Activated naive CD8-positive, alpha-beta T cell (primary cell): ENCODE measurements around the gene UBE2H.
"Not testable (repeated sequence)": the region's sequence is repeated elsewhere in the genome, so short reads cannot be mapped to it uniquely, and the experiment has no call there.

ENCODE experiments used
- H3K27ac Mint-ChIP-seq: one replicate; pipeline ENCODE4 v1.8.0; 2021; ENCODE audit warnings: mixed read lengths
- H3K27me3 Mint-ChIP-seq: one replicate; pipeline ENCODE4 v1.8.0; 2021; ENCODE audit warnings: mixed read lengths
- H3K36me3 Mint-ChIP-seq: one replicate; pipeline ENCODE4 v1.8.0; 2021; ENCODE audit warnings: mixed read lengths
- H3K4me1 Mint-ChIP-seq: one replicate; pipeline ENCODE4 v1.8.0; 2021; ENCODE audit warnings: low read depth, mixed read lengths
- H3K4me3 Mint-ChIP-seq: one replicate; pipeline ENCODE4 v1.8.0; 2021; ENCODE audit warnings: mild to moderate bottlenecking, mixed read lengths
- H3K9me3 Mint-ChIP-seq: one replicate; pipeline ENCODE4 v1.8.0; 2021; ENCODE audit warnings: low read depth, mixed read lengths

UBE2H gene

GRCh38 chr7:129824291-129825208, 128.2 kb downstream of the UBE2H start:
- peaks cover 7% of the 10 kb centered on the region for H3K4me1 Mint-ChIP-seq
- peaks cover 1% of the 10 kb centered on the region for H3K27me3 Mint-ChIP-seq
- no peaks in the 10 kb centered on the region for H3K9me3 Mint-ChIP-seq
- no peak overlapping the region for H3K27ac Mint-ChIP-seq
- peak overlapping the region; percentile 86 for H3K4me3 Mint-ChIP-seq
- no peaks in the 10 kb centered on the region for H3K36me3 Mint-ChIP-seq

GRCh38 chr7:129823143-129823542, 129.6 kb downstream of the UBE2H start:
- H3K9me3 Mint-ChIP-seq, H3K4me3 Mint-ChIP-seq: not testable (repeated sequence)

GRCh38 chr7:129821476-129821875, 131.3 kb downstream of the UBE2H start:
- H3K4me1 Mint-ChIP-seq: peaks cover 5% of the 10 kb centered on the region
- peaks cover 5% of the 10 kb centered on the region for H3K36me3 Mint-ChIP-seq
- peaks cover 13% of the 10 kb centered on the region for H3K9me3 Mint-ChIP-seq
- peaks cover 1% of the 10 kb centered on the region for H3K27me3 Mint-ChIP-seq
- no peak overlapping the region for H3K27ac Mint-ChIP-seq
- no peak overlapping the region for H3K4me3 Mint-ChIP-seq

More at GRCh38 chr7:129823143-129823542, 129.6 kb downstream of the UBE2H start:
- H3K4me1 Mint-ChIP-seq, H3K27ac Mint-ChIP-seq, H3K27me3 Mint-ChIP-seq, H3K36me3 Mint-ChIP-seq: not testable (repeated sequence)

- H3K36me3 Mint-ChIP-seq: peaks cover 5% of the 10 kb centered on the region
Observed at GRCh38 chr7:129816742-129817141, 136.0 kb downstream of the UBE2H start.

GRCh38 chr7:129807863-129808262, 144.9 kb downstream of the UBE2H start:
- Mint-ChIP-seq H3K9me3 (no peaks in the 10 kb centered on the region), H3K36me3 (no peaks in the 10 kb centered on the region), H3K27ac (no peak overlapping the region), H3K27me3 (peaks cover 3% of the 10 kb centered on the region), H3K4me1 (no peaks in the 10 kb centered on the region), H3K4me3 (no peak overlapping the region)

More at GRCh38 chr7:129816742-129817141, 136.0 kb downstream of the UBE2H start:
- H3K27me3 Mint-ChIP-seq: peaks cover 3% of the 10 kb centered on the region
- no peaks in the 10 kb centered on the region for H3K4me1 Mint-ChIP-seq
- no peak overlapping the region for H3K4me3 Mint-ChIP-seq
- no peak overlapping the region for H3K27ac Mint-ChIP-seq
- peaks cover 13% of the 10 kb centered on the region for H3K9me3 Mint-ChIP-seq

GRCh38 chr7:129804890-129805719, 147.7 kb downstream of the UBE2H start:
- Mint-ChIP-seq H3K27ac (no peak overlapping the region), H3K9me3 (no peaks in the 10 kb centered on the region), H3K27me3 (no peaks in the 10 kb centered on the region), H3K4me1 (no peaks in the 10 kb centered on the region), H3K4me3 (no peak overlapping the region), H3K36me3 (no peaks in the 10 kb centered on the region)

GRCh38 chr7:129804111-129804889, 148.5 kb downstream of the UBE2H start:
- no peaks in the 10 kb centered on the region for H3K4me1 Mint-ChIP-seq
- H3K9me3 Mint-ChIP-seq: no peaks in the 10 kb centered on the region
- no peak overlapping the region for H3K4me3 Mint-ChIP-seq
- no peak overlapping the region for H3K27ac Mint-ChIP-seq
- no peaks in the 10 kb centered on the region for H3K27me3 Mint-ChIP-seq
- no peaks in the 10 kb centered on the region for H3K36me3 Mint-ChIP-seq

GRCh38 chr7:129803546-129804081, 149.1 kb downstream of the UBE2H start:
- Mint-ChIP-seq H3K9me3 (no peaks in the 10 kb centered on the region), H3K27me3 (no peaks in the 10 kb centered on the region), H3K27ac (no peak overlapping the region), H3K4me3 (no peak overlapping the region), H3K4me1 (no peaks in the 10 kb centered on the region), H3K36me3 (no peaks in the 10 kb centered on the region)

GRCh38 chr7:129801882-129802281, 150.9 kb downstream of the UBE2H start:
- H3K27ac Mint-ChIP-seq: no peak overlapping the region
- H3K4me3 Mint-ChIP-seq: no peak overlapping the region
- H3K9me3 Mint-ChIP-seq: no peaks in the 10 kb centered on the region
- H3K36me3 Mint-ChIP-seq: no peaks in the 10 kb centered on the region
- no peaks in the 10 kb centered on the region for H3K4me1 Mint-ChIP-seq
- no peaks in the 10 kb centered on the region for H3K27me3 Mint-ChIP-seq

- Mint-ChIP-seq H3K27ac (no peak overlapping the region), H3K27me3 (no peaks in the 10 kb centered on the region), H3K4me1 (no peaks in the 10 kb centered on the region), H3K9me3 (no peaks in the 10 kb centered on the region), H3K4me3 (no peak overlapping the region), H3K36me3 (no peaks in the 10 kb centered on the region)
Observed at GRCh38 chr7:129800901-129801300, 151.9 kb downstream of the UBE2H start.

- Mint-ChIP-seq H3K4me1 (no peaks in the 10 kb centered on the region), H3K36me3 (no peaks in the 10 kb centered on the region), H3K4me3 (no peak overlapping the region), H3K27me3 (no peaks in the 10 kb centered on the region), H3K27ac (no peak overlapping the region), H3K9me3 (no peaks in the 10 kb centered on the region)
Observed at GRCh38 chr7:129799350-129799955, 153.3 kb downstream of the UBE2H start.

GRCh38 chr7:129798616-129799349, 154.0 kb downstream of the UBE2H start:
- H3K36me3 Mint-ChIP-seq: no peaks in the 10 kb centered on the region
- H3K27me3 Mint-ChIP-seq: no peaks in the 10 kb centered on the region
- no peaks in the 10 kb centered on the region for H3K4me1 Mint-ChIP-seq
- no peaks in the 10 kb centered on the region for H3K9me3 Mint-ChIP-seq
- H3K4me3 Mint-ChIP-seq: no peak overlapping the region
- H3K27ac Mint-ChIP-seq: no peak overlapping the region

- Mint-ChIP-seq H3K36me3 (no peaks in the 10 kb centered on the region), H3K4me3 (no peak overlapping the region), H3K9me3 (no peaks in the 10 kb centered on the region), H3K27ac (no peak overlapping the region), H3K27me3 (no peaks in the 10 kb centered on the region), H3K4me1 (no peaks in the 10 kb centered on the region)
Observed at GRCh38 chr7:129797214-129797789, 155.5 kb downstream of the UBE2H start.
